Prostate gland (tissue), 2 donors: ENCODE measurements around the gene DEDD2.

Experiments
- CTCF ChIP-seq, 4 experiments: fragments of 200-600 bp in 2 of 4; fragments of 450-650 bp in 2 of 4; sonication (generic) in 2 of 4; IDR thresholded peaks; 1 replicate in 3 of 4; 2 replicates in 1 of 4; pipeline ENCODE4 v1.5.1; 2016 to 2019; ENCODE audit warnings: antibody characterized with exemption in 4 of 4, mild to moderate bottlenecking in 2 of 4, moderate library complexity in 2 of 4
- POLR2AphosphoS5 ChIP-seq: sonication (generic); formaldehyde crosslinking; IDR thresholded peaks from one replicate; pipeline ENCODE4 v1.6.1; 2017; ENCODE audit warnings: antibody characterized with exemption

GRCh38 chr19:42169486-42170413 lies 47.7 kb downstream of the DEDD2 start:
- TF ChIP-seq CTCF (IDR thresholded peaks at IDR 0.05) (no peak), POLR2AphosphoS5 (no peak)
